K562 (cell line): ENCODE data around the gene CCDC85B. TPM values are rescaled to one million over a fixed set of nuclear protein-coding genes. Genes with fewer than 3 reads are reported as not detected.

Experiments
- ARID4B ChIP-seq: sonication (generic); formaldehyde crosslinking; IDR thresholded peaks from 2 replicates; pipeline ENCODE4 v1.8.0; 2022; ENCODE audit warnings: mild to moderate bottlenecking, missing genetic modification reagents
- CBFA2T2 ChIP-seq: fragments of 450-650 bp; conservative IDR thresholded peaks from 2 replicates; pipeline ENCODE4 v1.6.1; 2017; ENCODE audit warnings: mild to moderate bottlenecking
- DNMT1 ChIP-seq: fragments of 450-650 bp; IDR thresholded peaks from 2 replicates; pipeline ENCODE4 v1.6.1; 2016; ENCODE audit warnings: antibody characterized with exemption, mild to moderate bottlenecking
- E2F1 ChIP-seq: sonication (generic); formaldehyde crosslinking; IDR thresholded peaks from 2 replicates; pipeline ENCODE4 v1.8.1; 2023; ENCODE audit warnings: mild to moderate bottlenecking, missing genetic modification reagents, moderate library complexity
- EGR1 ChIP-seq: fragments of 450-650 bp; conservative IDR thresholded peaks from 2 replicates; pipeline ENCODE4 v1.6.1; 2017; ENCODE audit warnings: mild to moderate bottlenecking
- EZH2 ChIP-seq: IDR thresholded peaks from 2 replicates; pipeline ENCODE4 v1.6.1; 2012; ENCODE audit warnings: low read depth, mild to moderate bottlenecking, inconsistent platforms, low read length, borderline replicate concordance
- FOXP1 ChIP-seq: sonication (generic); formaldehyde crosslinking; IDR thresholded peaks from 2 replicates; pipeline ENCODE4 v1.8.0; 2022; ENCODE audit warnings: mild to moderate bottlenecking, missing genetic modification reagents
- GMEB1 ChIP-seq: fragments of 250-450 bp; sonication (Bioruptor Pico); IDR thresholded peaks from 2 replicates; pipeline ENCODE4 v1.4.0; 2020; ENCODE audit warnings: mild to moderate bottlenecking
- HMG20B ChIP-seq: fragments of 250-450 bp; sonication (Bioruptor Pico); IDR thresholded peaks from 2 replicates; pipeline ENCODE4 v1.5.0; 2021; ENCODE audit warnings: mild to moderate bottlenecking
- HMGXB4 ChIP-seq: sonication (generic); formaldehyde crosslinking; IDR thresholded peaks from 2 replicates; pipeline ENCODE4 v1.8.1; 2023; ENCODE audit warnings: mild to moderate bottlenecking, missing genetic modification reagents
- KDM2B ChIP-seq: fragments of 250-450 bp; sonication (Bioruptor Pico); IDR thresholded peaks from 2 replicates; pipeline ENCODE4 v1.8.0; 2021; ENCODE audit warnings: mild to moderate bottlenecking, moderate library complexity
- KLF13 ChIP-seq: fragments of 450-650 bp; IDR thresholded peaks from 2 replicates; pipeline ENCODE4 v1.6.1; 2016; ENCODE audit warnings: missing genetic modification characterization, low read depth, mild to moderate bottlenecking, missing compliant biosample characterization, moderate library complexity, borderline replicate concordance
- MECOM ChIP-seq: fragments of 250-450 bp; sonication (Bioruptor Pico); IDR thresholded peaks from 2 replicates; pipeline ENCODE4 v1.8.0; 2022; ENCODE audit warnings: inconsistent platforms
- SRF ChIP-seq, 2 experiments: fragments of 250-450, 450-650 bp in 1 of 2; sonication (Bioruptor Pico) in 1 of 2; sonication (generic) in 1 of 2; formaldehyde crosslinking; IDR thresholded peaks; 2 replicates each; pipeline versions ENCODE4 v1.5.0 to v1.5.1; 2020 to 2022; ENCODE audit warnings: mild to moderate bottlenecking in 1 of 2, missing genetic modification reagents in 1 of 2
- TAF15 ChIP-seq: fragments of 200-400 bp; formaldehyde crosslinking; IDR thresholded peaks from 2 replicates; pipeline ENCODE4 v1.6.1; 2017; ENCODE audit warnings: mild to moderate bottlenecking, low read depth, low read length, moderate library complexity
- XRCC5 ChIP-seq: fragments of 200-400 bp; formaldehyde crosslinking; IDR thresholded peaks from 2 replicates; pipeline ENCODE4 v1.6.1; 2017; ENCODE audit warnings: low read depth, mild to moderate bottlenecking, low read length
- ZFX ChIP-seq: sonication (generic); formaldehyde crosslinking; IDR thresholded peaks from 2 replicates; pipeline ENCODE4 v1.8.0; 2022; ENCODE audit warnings: mild to moderate bottlenecking, missing genetic modification reagents, moderate library complexity
- polyA plus RNA-seq, 8 experiments: library from polyadenylated mRNA; depleted of rRNA in 4 of 8; stranded (reverse) in 5 of 8; unstranded in 3 of 8; fragments of >200 nt; fragmentation: Nextera tagmentation in 2 of 8; fragmentation: Illumina TruSeq in 1 of 8; extraction: Ambion mirVana in 2 of 8; extraction: Trizol in 1 of 8; gene quantifications; 2 replicates each; pipeline versions ENCODE4 v1.2.1 to v1.2.3, GENCODE V29; 2011 to 2014; ENCODE audit warnings: inconsistent platforms in 1 of 8, missing spikeins in 1 of 8
- total RNA-seq, 7 experiments: library from RNA; depleted of rRNA in 6 of 7; stranded (reverse); fragments of >200 nt in 6 of 7; fragmentation: Illumina TruSeq in 2 of 7; extraction: Trizol in 2 of 7; gene quantifications; 2 replicates each; pipeline versions ENCODE4 v1.2.1 to v1.2.3, GENCODE V29; 2011 to 2021; ENCODE audit warnings: low replicate concordance in 1 of 7

CCDC85B gene
- total and polyA plus RNA-seq, 9 of the 15 experiments (the other 6 are each of a cell fraction or from before 2014, with no cell fraction given), result 0.14 to 138 (median 6.2) TPM

GRCh38 chr11:65856689-65857499 is 33.6 kb upstream of the CCDC85B start (continued):
- no peak; the same call in 1 of the 2 replicates for TF ChIP-seq E2F1 (CRISPR knock-in tag)
- TF ChIP-seq KLF13 (tag), result peak; percentile 86
- TF ChIP-seq XRCC5, result peak; percentile 11; the same call in 1 of the 2 replicates
- no peak for TF ChIP-seq EZH2
- TF ChIP-seq TAF15, result 0 out of 2 replicates have a peak, but pooled peaks have one; percentile 18
- TF ChIP-seq CBFA2T2, result peak; percentile 62
- TF ChIP-seq MECOM (CRISPR knock-in tag), result no peak
- peak; percentile 89 for TF ChIP-seq ZFX (CRISPR knock-in tag)
- TF ChIP-seq DNMT1, result no peak
- peak; percentile 6 to 55; a peak in 1 of 4 replicates for TF ChIP-seq SRF (CRISPR knock-in tag; IDR thresholded peaks at IDR 0.05)
- no peak for TF ChIP-seq HMG20B
- 0 out of 2 replicates have a peak, but pooled peaks have one; percentile 1 for TF ChIP-seq KDM2B (CRISPR knock-in tag)
- 0 out of 2 replicates have a peak, but pooled peaks have one; percentile 10 for TF ChIP-seq GMEB1 (CRISPR knock-in tag)
- 0 out of 2 replicates have a peak, but pooled peaks have one; percentile 3 for TF ChIP-seq EGR1
- TF ChIP-seq FOXP1 (CRISPR knock-in tag), result peak; percentile 38; the same call in 1 of the 2 replicates
- TF ChIP-seq ARID4B, result peak; percentile 65
- TF ChIP-seq HMGXB4 (CRISPR knock-in tag), result peak; percentile 4
